HL-60 (cell line): ENCODE measurements around the gene MAMSTR.

ENCODE experiments used
- DNase-seq, 2 experiments: peaks; one replicate each; pipeline ENCODE4 v3.0.0-alpha.2; 2010 to 2020; ENCODE audit warnings: low read depth in 1 of 2, low spot score in 1 of 2
- H3K27ac ChIP-seq: fragments of 250-450 bp; sonication (Bioruptor Pico); replicated peaks from 2 replicates; pipeline ENCODE4 v1.5.1; 2020; ENCODE audit warnings: mild to moderate bottlenecking, moderate library complexity
- H3K27me3 ChIP-seq: fragments of 250-450 bp; sonication (Bioruptor Pico); 2 replicates; pipeline ENCODE4 v1.5.1; 2021; ENCODE audit warnings: mild to moderate bottlenecking, moderate library complexity; ENCODE audit not compliant: insufficient read depth, poor library complexity, severe bottlenecking
- H3K4me3 ChIP-seq: replicated peaks from 2 replicates; pipeline ENCODE4 v1.5.1; 2011; ENCODE audit warnings: mild to moderate bottlenecking, control low read depth, low read length; ENCODE audit not compliant: insufficient read depth
- CTCF ChIP-seq: IDR thresholded peaks from one replicate; pipeline ENCODE4 v1.5.1; 2011; ENCODE audit warnings: low read length, control low read depth, inconsistent platforms; ENCODE audit not compliant: insufficient read depth
- GABPA ChIP-seq: IDR thresholded peaks from 2 replicates; pipeline ENCODE4 v1.6.1; 2012; ENCODE audit warnings: low read depth
- POLR2AphosphoS5 ChIP-seq: IDR thresholded peaks from 2 replicates; pipeline ENCODE4 v1.6.1; 2012; ENCODE audit warnings: low read depth
- REST ChIP-seq: IDR thresholded peaks from 2 replicates; pipeline ENCODE4 v1.6.1; 2012; ENCODE audit warnings: low read depth; ENCODE audit not compliant: insufficient replicate concordance
- SPI1 ChIP-seq: IDR thresholded peaks from 2 replicates; pipeline ENCODE4 v1.6.1; 2012; ENCODE audit warnings: low read depth, mild to moderate bottlenecking, borderline replicate concordance

Gene MAMSTR

GRCh38 chr19:48714759-48715675 lies 4.5 kb downstream of the MAMSTR start:
- TF ChIP-seq POLR2AphosphoS5, result no peak
- TF ChIP-seq SPI1, result no peak
- TF ChIP-seq REST, result no peak
- TF ChIP-seq CTCF, result no peak
- TF ChIP-seq GABPA, result no peak
- DNase-seq, result no peak
- H3K27ac ChIP-seq, result peak overlapping the region; percentile 45
- H3K4me3 ChIP-seq, result peak overlapping the region; percentile 61
- no peaks in the 10 kb centered on the region for H3K27me3 ChIP-seq

- H3K27ac ChIP-seq, result peak overlapping the region; percentile 45
- peak; percentile 96 to 98 for DNase-seq
- TF ChIP-seq GABPA, result no peak
- TF ChIP-seq SPI1, result no peak
- TF ChIP-seq REST, result no peak
- TF ChIP-seq POLR2AphosphoS5, result no peak
These were observed 5.4 kb downstream of the MAMSTR start for GRCh38 chr19:48713864-48714755.

GRCh38 chr19:48713041-48713863 lies 6.3 kb downstream of the MAMSTR start:
- TF ChIP-seq GABPA (no peak), REST (no peak), SPI1 (no peak), POLR2AphosphoS5 (no peak), CTCF (no peak)
- no peak overlapping the region for H3K27ac ChIP-seq
- H3K4me3 ChIP-seq, result peak overlapping the region; percentile 61
- H3K27me3 ChIP-seq, result no peaks in the 10 kb centered on the region
- no peak for DNase-seq

More at GRCh38 chr19:48713864-48714755, 5.4 kb downstream of the MAMSTR start:
- Histone ChIP-seq H3K4me3 (peak overlapping the region; percentile 61), H3K27me3 (no peaks in the 10 kb centered on the region)
